Fibroblast of lung (primary cell): ENCODE data around the gene ITSN1. TPM values are rescaled to one million over a fixed set of nuclear protein-coding genes. Genes with fewer than 3 reads are reported as not detected.

Experiments used
- DNase-seq, 2 donors: peaks; one replicate each; pipeline versions ENCODE4 v3.0.0 to v3.0.0-alpha.2; 2010; ENCODE audit warnings: low read depth in 2 of 2
- H2AFZ ChIP-seq: 2 replicates; pipeline ENCODE4 v1.5.1; 2012; ENCODE audit warnings: low read length, control low read depth, inconsistent platforms
- H3K27ac ChIP-seq: 2 replicates; pipeline ENCODE4 v1.5.1; 2011; ENCODE audit warnings: low read length, control low read depth; ENCODE audit not compliant: insufficient read depth
- H3K27me3 ChIP-seq: 2 replicates; pipeline ENCODE4 v1.5.1; 2011; ENCODE audit warnings: mild to moderate bottlenecking, low read length; ENCODE audit not compliant: control insufficient read depth, insufficient read depth
- H3K36me3 ChIP-seq: 2 replicates; pipeline ENCODE4 v1.5.1; 2011; ENCODE audit warnings: low read length; ENCODE audit not compliant: control insufficient read depth, insufficient read depth
- H3K4me1 ChIP-seq: 2 replicates; pipeline ENCODE4 v1.5.1; 2011; ENCODE audit warnings: low read length; ENCODE audit not compliant: control insufficient read depth, insufficient read depth; ENCODE audit errors: extremely low read depth
- H3K4me2 ChIP-seq: 2 replicates; pipeline ENCODE4 v1.5.1; 2011; ENCODE audit warnings: low read length, control low read depth; ENCODE audit not compliant: insufficient read depth; ENCODE audit errors: extremely low read depth
- H3K4me3 ChIP-seq, 4 experiments: fragments of 200-600 bp in 1 of 4; sonication (generic) in 1 of 4; replicated peaks in 1 of 4; 2 replicates each; pipeline ENCODE4 v1.5.1; 2011 to 2016; ENCODE audit warnings: low read length in 4 of 4, low read depth in 3 of 4, mild to moderate bottlenecking in 3 of 4, control low read depth in 2 of 4, inconsistent platforms in 1 of 4, mixed read lengths in 1 of 4; ENCODE audit not compliant: insufficient read depth in 1 of 4; ENCODE audit errors: control extremely low read depth in 1 of 4
- H3K79me2 ChIP-seq: 2 replicates; pipeline ENCODE4 v1.5.1; 2012; ENCODE audit warnings: mild to moderate bottlenecking, low read length, inconsistent platforms; ENCODE audit not compliant: control insufficient read depth, insufficient read depth
- H3K9ac ChIP-seq: 2 replicates; pipeline ENCODE4 v1.5.1; 2011; ENCODE audit warnings: mild to moderate bottlenecking, low read length, control low read depth; ENCODE audit not compliant: insufficient read depth
- H3K9me3 ChIP-seq: 2 replicates; pipeline ENCODE4 v1.5.1; 2012; ENCODE audit warnings: low read depth, low read length; ENCODE audit not compliant: control insufficient read depth, insufficient read depth
- H4K20me1 ChIP-seq: 2 replicates; pipeline ENCODE4 v1.5.1; 2011; ENCODE audit warnings: low read length; ENCODE audit not compliant: control insufficient read depth, insufficient read depth; ENCODE audit errors: extremely low read depth
- CTCF ChIP-seq, 2 donors: IDR thresholded peaks in 1 of 2; conservative IDR thresholded peaks in 1 of 2; 1 replicate in 1 of 2; 2 replicates in 1 of 2; pipeline ENCODE4 v1.5.1; 2011 to 2012; ENCODE audit warnings: low read length in 2 of 2, control low read depth in 1 of 2, inconsistent platforms in 1 of 2, low read depth in 1 of 2, mild to moderate bottlenecking in 1 of 2
- EZH2 ChIP-seq: IDR thresholded peaks from 2 replicates; pipeline ENCODE4 v1.5.1; 2012; ENCODE audit warnings: low read length, control low read depth, mild to moderate bottlenecking; ENCODE audit errors: missing control alignments
- polyA plus RNA-seq, 2 donors: library from polyadenylated mRNA; depleted of rRNA in 1 of 2; stranded (reverse) in 1 of 2; unstranded in 1 of 2; fragments of >200 nt; gene quantifications; 2 replicates each; pipeline ENCODE4 v1.2.1, GENCODE V29; 2011 to 2012; ENCODE audit warnings: missing spikeins in 1 of 2
- total RNA-seq: library from RNA; depleted of rRNA; stranded (reverse); fragments of >200 nt; gene quantifications from 2 replicates; pipeline ENCODE4 v1.2.1, GENCODE V29; 2014

The ITSN1 gene
- total and polyA plus RNA-seq, 2 donors (not counting 1 experiment from before 2014, with no cell fraction given): 34.7 to 63.1 TPM

GRCh38 chr21:33754481-33754880 is 112.2 kb downstream of the ITSN1 start:
- Histone ChIP-seq H3K4me1 (peaks cover 1% of the 10 kb centered on the region), H3K36me3 (no peaks in the 10 kb centered on the region), H3K9ac (no peak overlapping the region), H3K4me2 (no peak overlapping the region), H3K79me2 (no peaks in the 10 kb centered on the region), H4K20me1 (no peaks in the 10 kb centered on the region), H3K27me3 (no peaks in the 10 kb centered on the region), H2AFZ (no peak overlapping the region), H3K4me3 (no peak overlapping the region), H3K9me3 (no peaks in the 10 kb centered on the region), H3K27ac (no peak overlapping the region)
- DNase-seq: no peak
- TF ChIP-seq CTCF (conservative IDR thresholded peaks at IDR 0.05 in 1 of 2, IDR thresholded peaks at IDR 0.05 in 1 of 2; ENCODE audit: low read depth in 1 of 2, low read length in 2 of 2): no peak
- no peak for TF ChIP-seq EZH2

DNA sequence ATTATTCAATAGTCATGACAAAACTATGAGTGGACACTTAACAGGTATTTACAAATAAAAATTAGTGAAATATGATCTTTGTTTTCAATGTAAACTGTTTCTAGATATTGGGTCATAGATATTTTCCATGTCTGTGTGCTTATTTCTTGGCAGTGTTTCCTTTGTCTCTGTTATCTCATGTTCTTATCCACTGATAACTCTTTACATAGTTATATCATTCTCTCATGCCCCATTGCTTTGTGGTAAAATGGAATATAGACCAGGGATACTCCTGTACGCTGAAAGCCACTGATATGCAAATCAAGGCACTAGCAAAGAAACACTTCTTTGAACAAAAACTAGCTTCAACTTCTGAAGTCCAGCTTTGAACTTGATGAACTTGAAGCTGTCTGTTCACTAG is 113.1 kb downstream of the ITSN1 start:
- H3K79me2 ChIP-seq: no peaks in the 10 kb centered on the region
- TF ChIP-seq EZH2 (no peak), CTCF (conservative IDR thresholded peaks at IDR 0.05 in 1 of 2, IDR thresholded peaks at IDR 0.05 in 1 of 2; ENCODE audit: low read depth in 1 of 2, low read length in 2 of 2) (no peak)
- no peaks in the 10 kb centered on the region for H3K36me3 ChIP-seq
- H3K9me3 ChIP-seq: no peaks in the 10 kb centered on the region
- peaks cover 9% of the 10 kb centered on the region for H3K4me1 ChIP-seq
- no peak overlapping the region for H2AFZ ChIP-seq
- H3K9ac ChIP-seq: no peak overlapping the region
- H3K27me3 ChIP-seq: no peaks in the 10 kb centered on the region
- H3K27ac ChIP-seq: no peak overlapping the region
- no peak overlapping the region for H3K4me3 ChIP-seq
- peak in 1 of 2 donors; percentile 22 for DNase-seq
- no peaks in the 10 kb centered on the region for H4K20me1 ChIP-seq
- H3K4me2 ChIP-seq: no peak overlapping the region

- H3K79me2 ChIP-seq: no peaks in the 10 kb centered on the region
- H3K4me1 ChIP-seq: peaks cover 15% of the 10 kb centered on the region
- TF ChIP-seq CTCF (conservative IDR thresholded peaks at IDR 0.05 in 1 of 2, IDR thresholded peaks at IDR 0.05 in 1 of 2; ENCODE audit: low read depth in 1 of 2, low read length in 2 of 2): no peak
- no peak for TF ChIP-seq EZH2
Observed at GRCh38 chr21:33760641-33761440, 118.5 kb downstream of the ITSN1 start.

More at GRCh38 chr21:33760641-33761440, 118.5 kb downstream of the ITSN1 start:
- peaks cover under 1% of the 10 kb centered on the region for H3K36me3 ChIP-seq
- no peaks in the 10 kb centered on the region for H3K9me3 ChIP-seq
- H2AFZ ChIP-seq: no peak overlapping the region
- no peaks in the 10 kb centered on the region for H4K20me1 ChIP-seq
- H3K27ac ChIP-seq: peak overlapping the region; percentile 76
- H3K4me2 ChIP-seq: peak overlapping the region; percentile 42
- DNase-seq: peak; percentile 71 to 79
- H3K27me3 ChIP-seq: no peaks in the 10 kb centered on the region
- peak overlapping the region; percentile 27 for H3K9ac ChIP-seq
- H3K4me3 ChIP-seq: peak overlapping the region in 3 of 4 experiments; percentile 3 to 45 (median 23)
